Adrenal gland (tissue), 12 donors: ENCODE data around the gene GALNT11. TPM values are rescaled to one million over a fixed set of nuclear protein-coding genes. Genes with fewer than 3 reads are reported as not detected.

Experiments
- DNase-seq, 7 donors: peaks; one replicate each; pipeline ENCODE4 v3.0.0-alpha.2; 2019 to 2020
- H3K27ac ChIP-seq, 5 donors: fragments of 200-600 bp; sonication (generic) in 4 of 5; 1 replicate in 3 of 5; 2 replicates in 2 of 5; pipeline versions ENCODE4 v1.5.1 to v1.8.0; 2016 to 2020; ENCODE audit warnings: mild to moderate bottlenecking in 1 of 5
- H3K27me3 ChIP-seq: fragments of 200-600 bp; 2 replicates; pipeline ENCODE4 v1.8.0; 2021
- H3K36me3 ChIP-seq, 2 donors: fragments of 200-600 bp; replicated peaks in 1 of 2; 1 replicate in 1 of 2; 2 replicates in 1 of 2; pipeline versions ENCODE4 v1.5.1 to v1.8.0; 2018 to 2022
- H3K4me1 ChIP-seq, 2 donors: fragments of 200-600 bp; replicated peaks in 1 of 2; 1 replicate in 1 of 2; 2 replicates in 1 of 2; pipeline versions ENCODE4 v1.5.1 to v1.8.0; 2018 to 2021
- H3K4me3 ChIP-seq, 4 donors: fragments of 200-600 bp; sonication (generic) in 3 of 4; one replicate each; pipeline ENCODE4 v1.5.1; 2016 to 2018
- H3K9me3 ChIP-seq, 3 donors: fragments of 200-600 bp; sonication (generic) in 1 of 3; replicated peaks in 1 of 3; 1 replicate in 2 of 3; 2 replicates in 1 of 3; pipeline versions ENCODE4 v1.5.1 to v1.8.0; 2016 to 2021
- CTCF ChIP-seq, 6 experiments: fragments of 450-650 bp in 4 of 6; fragments of 200-600 bp in 2 of 6; sonication (generic) in 1 of 6; IDR thresholded peaks; 1 replicate in 5 of 6; 2 replicates in 1 of 6; pipeline versions ENCODE4 v1.5.1 to v1.8.0; 2016 to 2021; ENCODE audit warnings: antibody characterized with exemption in 6 of 6, mild to moderate bottlenecking in 2 of 6, moderate library complexity in 1 of 6
- POLR2A ChIP-seq, 2 donors: fragments of 450-650 bp; IDR thresholded peaks; one replicate each; pipeline ENCODE4 v1.6.1; 2017; ENCODE audit warnings: antibody characterized with exemption in 2 of 2, mild to moderate bottlenecking in 2 of 2, moderate library complexity in 1 of 2
- whole genome bisulfite sequencing, 4 donors: extraction: QIAGEN DNeasy Blood & Tissue Kit in 2 of 4; methylation state at CpG; one replicate each; pipeline versions ENCODE4 v1.1.5 to v1.1.7; 2013 to 2017; 5-methylcytosine and 5-hydroxymethylcytosine counted together
- intact Hi-C, 2 donors: fragments of 100-400 bp; cut with DNase I; formaldehyde crosslinking; loops; one replicate each; pipeline versions ENCODE4 v1.14.1 to v1.15.0; 2022 to 2023
- polyA plus RNA-seq, 3 donors: library from polyadenylated mRNA; stranded (reverse); fragments of 200-250 nt in 2 of 3; fragments of 350-450 nt in 1 of 3; fragmentation: Illumina TruSeq in 1 of 3; extraction: RNeasy Lipid Tissue Mini Kit (QIAGEN cat#74804) in 1 of 3; gene quantifications; one replicate each; pipeline ENCODE4 v1.2.3, GENCODE V29; 2013 to 2014
- small RNA-seq, 2 donors: library from RNA; depleted of rRNA; stranded (forward); fragments of <200 nt; gene quantifications; one replicate each; pipeline ENCODE3, GENCODE V24; 2016
- total RNA-seq, 9 donors: library from RNA; depleted of rRNA in 4 of 9; stranded (reverse); fragments of >200 nt in 4 of 9; fragments of 120-200 nt in 1 of 9; fragmentation: NEBNext Ultra II Directional in 1 of 9; extraction: Animal tissue kit (Norgen Biotek cat#: 25700) in 1 of 9; gene quantifications; one replicate each; pipeline versions ENCODE4 v1.1.0 to v1.2.4, GENCODE V29; 2013 to 2023
- donor health status: healthy with polysubstance abuse.
- donor health status: Bipolar disorder and iron deficiency.
- donor health status: DM: yes; HTN: yes; CAD: no.
- donor health status: DM: no; HTN: no; CAD: no.
- donor health status: DM: no; HTN: no; CAD: no.
- donor health status: DM: yes; HTN: yes; CAD: no.

GALNT11 gene
- total and polyA plus RNA-seq, 12 donors: 23.2 to 51.3 (median 38.5) TPM

- Histone ChIP-seq H3K36me3 (peaks cover 0 to 65% of the 10 kb centered on the region in 2 donors), H3K27ac (no peak overlapping the region), H3K27me3 (no peaks in the 10 kb centered on the region), H3K4me1 (peaks cover 3 to 11% of the 10 kb centered on the region in 2 donors), H3K4me3 (no peak overlapping the region), H3K9me3 (no peaks in the 10 kb centered on the region)
- intact Hi-C loops: no loop called here
- TF ChIP-seq POLR2A (IDR thresholded peaks at IDR 0.05) (no peak), CTCF (IDR thresholded peaks at IDR 0.05) (no peak)
- DNase-seq: no peak
- 75 to 84% (median 81%) methylated on average over 11 of the region's 11 CpGs for WGBS, 4 donors
Measured at GRCh38 chr7:152158801-152159587, 133.5 kb downstream of the GALNT11 start.

GRCh38 chr7:152161171-152161570 lies 135.7 kb downstream of the GALNT11 start:
- peaks cover 0 to 59% of the 10 kb centered on the region in 2 donors for H3K36me3 ChIP-seq
- H3K4me1 ChIP-seq: peaks cover 3 to 11% of the 10 kb centered on the region in 2 donors
- no peak for DNase-seq
- no peaks in the 10 kb centered on the region for H3K9me3 ChIP-seq
- no peaks in the 10 kb centered on the region for H3K27me3 ChIP-seq
- intact Hi-C loops: no loop called here
- H3K27ac ChIP-seq: no peak overlapping the region
- TF ChIP-seq POLR2A (IDR thresholded peaks at IDR 0.05): no peak
- TF ChIP-seq CTCF (IDR thresholded peaks at IDR 0.05): no peak
- no peak overlapping the region for H3K4me3 ChIP-seq

GRCh38 chr7:152162287-152162686 lies 136.8 kb downstream of the GALNT11 start:
- Histone ChIP-seq H3K36me3 (peaks cover 0 to 68% of the 10 kb centered on the region in 2 donors), H3K27me3 (no peaks in the 10 kb centered on the region), H3K9me3 (no peaks in the 10 kb centered on the region), H3K27ac (no peak overlapping the region), H3K4me1 (peaks cover 3 to 11% of the 10 kb centered on the region in 2 donors), H3K4me3 (no peak overlapping the region)
- WGBS, 4 donors: 84 to 98% (median 92%) methylated on average over 6 of the region's 6 CpGs
- no peak for TF ChIP-seq CTCF (IDR thresholded peaks at IDR 0.05)
- TF ChIP-seq POLR2A (IDR thresholded peaks at IDR 0.05): no peak
- intact Hi-C loops: no loop called here
- DNase-seq: no peak

Small RNA genes lying within 50 kb of the gene (small RNA-seq; reads per million reads assigned to genes)
- 0 reads per million in 2 donors for gene RF00017

Other genes with a start within 250 kb of the GALNT11 start
- 10 to 100 TPM in 5 of 9 donors, 1 to 10 TPM in 4; 3.8 to 17.2 (median 12.2) TPM for gene PRKAG2, start 148.6 kb upstream of the GALNT11 start, total RNA-seq
- gene PRKAG2, start 148.6 kb upstream of the GALNT11 start, polyA plus RNA-seq: 10 to 100 TPM in 1 of 3 donors, 1 to 10 TPM in 2; 7.8 to 17.3 (median 9.6) TPM
- gene GALNTL5, start 69.2 kb upstream of the GALNT11 start, total RNA-seq: not detected
- gene GALNTL5, start 69.2 kb upstream of the GALNT11 start, polyA plus RNA-seq: not detected